GM10266 (cell line): Measurements from ENCODE around the gene PPM1L.

Experiments used
- DNase-seq: peaks from one replicate; pipeline ENCODE4 v3.0.0; 2012; ENCODE audit errors: extremely low spot score
- CTCF ChIP-seq: IDR thresholded peaks from 2 replicates; pipeline ENCODE4 v1.5.1; 2012; ENCODE audit warnings: mild to moderate bottlenecking, low read depth; ENCODE audit not compliant: control insufficient read depth, insufficient read depth; ENCODE audit errors: missing control alignments

Gene PPM1L

DNA sequence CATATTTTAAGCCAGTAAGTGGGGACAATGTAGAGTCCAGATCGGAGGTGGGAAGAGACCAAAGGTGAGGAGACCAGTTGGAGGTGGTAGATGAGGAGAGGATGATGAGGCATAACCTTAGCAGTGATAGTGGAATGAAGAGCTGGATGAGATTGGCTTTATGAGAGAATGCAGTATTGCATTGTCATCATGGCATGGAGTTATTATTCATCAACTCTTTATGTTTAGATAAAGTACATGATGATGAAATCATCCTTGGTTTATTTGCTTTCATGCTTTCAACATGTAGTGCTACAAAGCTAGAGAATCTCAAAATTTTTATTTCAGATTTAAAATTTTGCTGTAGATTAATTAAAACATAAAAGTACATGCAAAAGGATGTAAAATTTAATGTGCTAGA is 64.0 kb downstream of the PPM1L start:
- TF ChIP-seq CTCF, result no peak

DNA sequence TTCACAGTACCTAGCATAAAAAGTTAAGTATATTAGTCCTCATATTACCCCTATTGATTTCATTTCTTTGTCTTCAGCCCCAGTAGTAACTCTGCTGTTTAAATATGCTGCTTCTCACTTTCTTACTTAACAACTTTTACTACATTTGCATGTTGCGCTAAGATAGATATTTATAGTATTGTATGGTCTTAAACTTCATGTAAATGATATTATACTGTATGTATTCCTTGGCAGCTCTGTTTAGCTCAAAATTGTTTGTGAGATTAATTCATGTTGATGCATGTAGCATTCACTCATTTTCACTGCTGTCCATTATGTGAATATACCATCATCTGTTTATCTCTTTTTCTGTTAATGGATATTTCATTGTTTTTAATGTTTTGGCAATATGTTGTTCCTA is 64.4 kb downstream of the PPM1L start:
- DNase-seq, result no peak
- no peak for TF ChIP-seq CTCF

More for the DNA sequence above, 64.0 kb downstream of the PPM1L start:
- no peak for DNase-seq

GRCh38 chr3:160822936-160823335 is 66.9 kb downstream of the PPM1L start:
- DNase-seq, result no peak
- no peak for TF ChIP-seq CTCF

GRCh38 chr3:160825311-160825800 is 69.3 kb downstream of the PPM1L start:
- DNase-seq, result no peak
- no peak for TF ChIP-seq CTCF

DNA sequence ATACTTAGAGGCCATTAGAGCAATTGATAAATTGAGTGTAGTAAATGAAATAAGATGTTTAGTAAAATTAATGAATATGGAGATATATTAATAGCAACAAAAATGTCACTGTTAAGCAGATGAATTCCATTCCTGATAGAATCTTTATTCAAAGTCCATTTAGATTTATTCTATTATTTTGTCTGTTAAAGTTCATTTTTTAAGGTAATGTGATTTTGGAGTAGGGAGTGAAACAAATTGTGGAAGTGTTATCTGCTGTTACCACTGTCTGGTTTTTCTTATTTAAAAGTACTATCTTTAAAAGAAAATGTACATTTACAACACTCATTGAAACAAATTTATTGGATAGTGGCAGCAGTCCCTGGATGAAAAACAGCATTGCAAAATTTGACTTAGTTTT is 70.4 kb downstream of the PPM1L start:
- TF ChIP-seq CTCF, result no peak
- no peak for DNase-seq

- no peak for TF ChIP-seq CTCF
- DNase-seq, result no peak
These were observed 71.0 kb downstream of the PPM1L start for GRCh38 chr3:160826991-160827390.

GRCh38 chr3:160827516-160827915 is 71.5 kb downstream of the PPM1L start:
- no peak for TF ChIP-seq CTCF
- no peak for DNase-seq
